MG63 (cell line): ENCODE results near the gene KATNAL1. TPM values are rescaled to one million over a fixed set of nuclear protein-coding genes. Genes with fewer than 3 reads are reported as not detected.

Source experiments
- DNase-seq: peaks from one replicate; pipeline ENCODE4 v3.0.0-alpha.2; 2020
- H3K27me3 ChIP-seq: fragments of 250-450 bp; sonication (Bioruptor Pico); 2 replicates; pipeline ENCODE4 v1.5.1; 2020; ENCODE audit warnings: mild to moderate bottlenecking, moderate library complexity
- H3K36me3 ChIP-seq: fragments of 250-450 bp; sonication (Bioruptor Pico); 2 replicates; pipeline ENCODE4 v1.5.1; 2020; ENCODE audit warnings: mild to moderate bottlenecking, moderate library complexity
- H3K4me3 ChIP-seq: fragments of 250-450 bp; sonication (Bioruptor Pico); 2 replicates; pipeline ENCODE4 v1.5.1; 2020; ENCODE audit warnings: mild to moderate bottlenecking, moderate library complexity
- H3K9me3 ChIP-seq: fragments of 250-450 bp; sonication (Bioruptor Pico); 2 replicates; pipeline ENCODE4 v1.5.1; 2020; ENCODE audit warnings: mild to moderate bottlenecking, moderate library complexity
- total RNA-seq: library from RNA; depleted of rRNA; stranded (reverse); fragments of >200 nt; shearing (Covaris generic); gene quantifications from 2 replicates; pipeline ENCODE4 v1.2.3, GENCODE V29; 2014; ENCODE audit warnings: low replicate concordance

Gene KATNAL1
- total RNA-seq, 1 experiment from 2014 or later = 13.6 TPM

DNA sequence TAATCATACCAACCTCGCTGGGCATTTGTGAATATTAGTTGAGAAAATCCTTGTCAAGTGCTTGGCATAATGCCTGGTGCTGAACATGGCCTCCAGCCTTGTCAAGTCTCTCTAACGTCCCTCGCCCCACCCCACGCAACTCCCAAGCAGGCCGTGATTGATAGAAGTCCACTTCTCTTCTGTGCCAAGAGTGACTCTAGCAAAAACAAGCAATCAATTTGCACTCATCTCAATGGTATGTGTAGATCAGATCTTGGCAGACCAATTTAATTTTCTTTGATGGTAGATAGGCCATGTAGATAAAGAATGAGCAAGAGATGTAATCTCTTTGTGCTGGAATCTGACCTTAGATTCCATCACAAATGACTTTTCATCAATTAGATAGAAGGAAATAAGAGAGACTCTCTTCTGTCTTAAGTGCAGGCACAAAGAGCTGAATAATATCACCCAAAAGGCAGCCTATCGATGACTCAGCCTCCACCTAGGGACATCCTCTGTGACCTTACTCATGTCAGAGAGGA lies 31.0 kb upstream of the KATNAL1 start:
- Histone ChIP-seq H3K36me3 (no peaks in the 10 kb centered on the region), H3K27me3 (no peaks in the 10 kb centered on the region), H3K4me3 (no peak overlapping the region), H3K9me3 (no peaks in the 10 kb centered on the region)
- DNase-seq = no peak

GRCh38 chr13:30337061-30337610 lies 29.8 kb upstream of the KATNAL1 start:
- H3K9me3 ChIP-seq = no peaks in the 10 kb centered on the region
- H3K4me3 ChIP-seq = no peak overlapping the region
- DNase-seq = no peak
- no peaks in the 10 kb centered on the region for H3K36me3 ChIP-seq
- H3K27me3 ChIP-seq = no peaks in the 10 kb centered on the region

GRCh38 chr13:30334663-30335386 lies 27.5 kb upstream of the KATNAL1 start:
- Histone ChIP-seq H3K4me3 (no peak overlapping the region), H3K36me3 (no peaks in the 10 kb centered on the region), H3K9me3 (no peaks in the 10 kb centered on the region), H3K27me3 (no peaks in the 10 kb centered on the region)
- no peak for DNase-seq

GRCh38 chr13:30333616-30334015 lies 26.3 kb upstream of the KATNAL1 start:
- DNase-seq = no peak

DNA sequence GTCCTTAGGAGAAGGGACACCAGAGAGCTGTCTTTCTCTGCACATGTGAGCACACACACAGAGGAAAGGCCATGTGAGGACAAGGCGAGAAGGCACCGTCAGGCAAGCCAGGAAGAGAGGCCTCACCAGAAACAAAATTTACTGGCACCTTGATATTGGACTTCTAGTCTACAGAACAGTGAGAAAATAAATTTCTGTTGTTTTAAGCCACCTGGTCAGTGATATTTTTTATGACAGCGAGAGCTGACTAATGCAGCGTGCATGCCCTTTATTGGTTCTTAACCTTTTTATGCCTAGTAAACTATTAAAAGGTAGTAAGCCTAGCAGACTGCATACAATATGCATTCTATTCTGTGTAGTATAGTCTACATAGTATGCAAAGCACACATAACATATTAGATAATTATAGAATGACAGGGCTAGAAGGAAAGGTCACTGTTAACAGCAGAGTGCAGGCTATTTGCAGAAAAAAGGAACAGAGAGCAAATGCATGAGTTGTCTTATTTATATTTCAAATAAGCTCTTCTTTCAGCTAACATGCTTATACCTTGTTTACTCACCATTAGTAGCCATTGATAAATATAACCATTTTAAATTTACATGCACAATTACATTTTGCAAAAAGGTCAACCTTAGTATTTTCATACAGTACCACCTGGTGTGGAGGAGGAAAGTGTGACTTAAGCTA lies 25.2 kb upstream of the KATNAL1 start:
- DNase-seq = no peak
- H3K27me3 ChIP-seq = no peaks in the 10 kb centered on the region
- no peaks in the 10 kb centered on the region for H3K9me3 ChIP-seq
- H3K4me3 ChIP-seq = no peak overlapping the region
- H3K36me3 ChIP-seq = no peaks in the 10 kb centered on the region

More at GRCh38 chr13:30333616-30334015, 26.3 kb upstream of the KATNAL1 start:
- H3K36me3 ChIP-seq = no peaks in the 10 kb centered on the region
- H3K4me3 ChIP-seq = no peak overlapping the region
- H3K27me3 ChIP-seq = no peaks in the 10 kb centered on the region
- no peaks in the 10 kb centered on the region for H3K9me3 ChIP-seq

- Histone ChIP-seq H3K36me3 (no peaks in the 10 kb centered on the region), H3K4me3 (no peak overlapping the region), H3K9me3 (no peaks in the 10 kb centered on the region), H3K27me3 (no peaks in the 10 kb centered on the region)
- DNase-seq = no peak
Measured at GRCh38 chr13:30331331-30331771, 24.0 kb upstream of the KATNAL1 start.

GRCh38 chr13:30329009-30329585 lies 21.7 kb upstream of the KATNAL1 start:
- Histone ChIP-seq H3K27me3 (no peaks in the 10 kb centered on the region), H3K9me3 (no peaks in the 10 kb centered on the region), H3K4me3 (no peak overlapping the region), H3K36me3 (no peaks in the 10 kb centered on the region)
- no peak for DNase-seq

DNA sequence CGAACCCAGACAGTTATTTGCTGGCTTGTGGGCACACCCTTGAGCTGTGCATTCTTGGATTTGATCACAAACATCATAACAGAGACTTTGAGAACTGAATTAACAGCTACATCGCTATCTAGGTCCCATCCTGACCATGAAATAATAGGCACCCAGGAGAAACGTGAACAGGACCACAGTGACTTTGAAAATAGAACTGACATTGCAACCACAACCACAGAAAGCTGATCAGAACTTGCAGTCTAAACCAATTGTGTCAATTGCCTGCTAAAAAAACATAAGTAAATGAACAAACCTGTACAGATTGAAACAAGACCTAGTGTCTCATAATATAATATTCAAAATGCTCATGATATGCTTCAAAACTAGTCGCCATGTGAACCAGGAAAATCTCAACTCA lies 18.3 kb upstream of the KATNAL1 start:
- H3K9me3 ChIP-seq = no peaks in the 10 kb centered on the region

DNA sequence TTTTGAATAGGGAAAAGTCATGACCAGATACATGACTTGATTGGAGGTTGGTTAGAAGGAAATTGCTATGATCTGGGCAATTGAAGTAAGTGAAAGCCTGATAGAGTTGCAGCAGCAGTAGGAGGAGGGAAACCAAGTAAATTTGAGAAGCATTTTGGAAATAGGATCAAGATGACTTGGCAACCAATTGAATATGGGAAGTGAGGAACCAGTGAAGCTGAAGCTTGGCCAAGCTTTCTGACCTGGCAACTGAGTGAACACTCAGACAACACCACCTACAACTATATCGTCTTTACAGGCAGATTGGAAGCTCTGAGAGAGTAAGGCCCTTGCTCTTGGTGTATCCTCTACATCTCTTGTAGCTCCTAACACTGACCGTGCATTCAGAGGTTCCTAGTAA lies 16.2 kb upstream of the KATNAL1 start:
- no peak overlapping the region for H3K4me3 ChIP-seq
- DNase-seq = peak; percentile 47
- H3K36me3 ChIP-seq = no peaks in the 10 kb centered on the region
- H3K27me3 ChIP-seq = no peaks in the 10 kb centered on the region
- no peaks in the 10 kb centered on the region for H3K9me3 ChIP-seq

More for the DNA sequence above, 18.3 kb upstream of the KATNAL1 start:
- no peaks in the 10 kb centered on the region for H3K36me3 ChIP-seq
- no peak for DNase-seq
- H3K4me3 ChIP-seq = no peak overlapping the region
- H3K27me3 ChIP-seq = no peaks in the 10 kb centered on the region

GRCh38 chr13:30322428-30322827 lies 15.1 kb upstream of the KATNAL1 start:
- no peak for DNase-seq
- no peaks in the 10 kb centered on the region for H3K27me3 ChIP-seq
- no peak overlapping the region for H3K4me3 ChIP-seq
- H3K9me3 ChIP-seq = no peaks in the 10 kb centered on the region
- H3K36me3 ChIP-seq = no peaks in the 10 kb centered on the region

- H3K4me3 ChIP-seq = no peak overlapping the region
- no peaks in the 10 kb centered on the region for H3K9me3 ChIP-seq
- H3K36me3 ChIP-seq = no peaks in the 10 kb centered on the region
- no peaks in the 10 kb centered on the region for H3K27me3 ChIP-seq
- DNase-seq = no peak
Measured at GRCh38 chr13:30321256-30321655, 13.9 kb upstream of the KATNAL1 start.

- H3K36me3 ChIP-seq = no peaks in the 10 kb centered on the region
- H3K9me3 ChIP-seq = no peaks in the 10 kb centered on the region
- H3K27me3 ChIP-seq = no peaks in the 10 kb centered on the region
- no peak overlapping the region for H3K4me3 ChIP-seq
- peak; percentile 26 for DNase-seq
Measured at GRCh38 chr13:30319655-30320054, 12.3 kb upstream of the KATNAL1 start.

- no peaks in the 10 kb centered on the region for H3K36me3 ChIP-seq
- no peak for DNase-seq
- H3K27me3 ChIP-seq = no peaks in the 10 kb centered on the region
- H3K4me3 ChIP-seq = no peak overlapping the region
- H3K9me3 ChIP-seq = no peaks in the 10 kb centered on the region
Measured at GRCh38 chr13:30319130-30319529, 11.8 kb upstream of the KATNAL1 start.

- no peak for DNase-seq
- H3K27me3 ChIP-seq = no peaks in the 10 kb centered on the region
- H3K4me3 ChIP-seq = no peak overlapping the region
- no peaks in the 10 kb centered on the region for H3K36me3 ChIP-seq
- H3K9me3 ChIP-seq = no peaks in the 10 kb centered on the region
Measured at GRCh38 chr13:30318026-30318425, 10.7 kb upstream of the KATNAL1 start.

- Histone ChIP-seq H3K9me3 (no peaks in the 10 kb centered on the region), H3K4me3 (no peak overlapping the region), H3K27me3 (no peaks in the 10 kb centered on the region), H3K36me3 (no peaks in the 10 kb centered on the region)
- no peak for DNase-seq
Measured at GRCh38 chr13:30314562-30314961, 7.2 kb upstream of the KATNAL1 start.

DNA sequence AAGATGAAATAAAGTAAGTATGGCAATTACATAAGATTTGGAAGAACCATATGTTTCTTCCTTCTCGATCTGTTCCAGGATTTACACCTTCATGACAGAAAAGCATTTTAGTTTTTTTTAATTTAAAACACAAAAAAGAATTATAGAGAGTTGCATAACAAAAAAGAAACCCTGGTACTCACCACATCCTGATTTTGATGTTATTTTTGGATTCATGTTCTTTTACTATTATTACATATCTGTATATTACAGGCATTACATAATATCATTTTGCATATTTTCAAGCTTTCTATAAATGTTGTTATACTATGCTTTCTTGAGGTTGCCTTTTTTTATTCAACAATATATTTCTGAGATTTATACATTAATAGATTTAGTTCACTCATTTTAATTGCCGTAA lies 6.7 kb upstream of the KATNAL1 start:
- H3K36me3 ChIP-seq = no peaks in the 10 kb centered on the region
- no peak overlapping the region for H3K4me3 ChIP-seq
- DNase-seq = no peak
- H3K9me3 ChIP-seq = no peaks in the 10 kb centered on the region
- H3K27me3 ChIP-seq = no peaks in the 10 kb centered on the region

- no peak overlapping the region for H3K4me3 ChIP-seq
Measured at GRCh38 chr13:30313311-30313710, 6.0 kb upstream of the KATNAL1 start.

More at GRCh38 chr13:30313311-30313710, 6.0 kb upstream of the KATNAL1 start:
- Histone ChIP-seq H3K9me3 (no peaks in the 10 kb centered on the region), H3K27me3 (no peaks in the 10 kb centered on the region), H3K36me3 (no peaks in the 10 kb centered on the region)
- DNase-seq = no peak
